ENCODE data around the gene VWA3B.
"Not testable (repeated sequence)": the region's sequence is repeated elsewhere in the genome, so short reads cannot be mapped to it uniquely, and the experiment has no call there.

VWA3B gene

GRCh38 chr2:98087447-98088020 lies 567 bp downstream of the VWA3B start:
- DNase-seq: no peak

GRCh38 chr2:98088261-98088660 lies 1.3 kb downstream of the VWA3B start:
- DNase-seq: no peak

GRCh38 chr2:98089941-98090340 lies 3.0 kb downstream of the VWA3B start:
- DNase-seq: no peak

- no peak for DNase-seq
Observed at GRCh38 chr2:98090951-98091350, 4.0 kb downstream of the VWA3B start.

- DNase-seq: no peak
Observed at GRCh38 chr2:98091738-98092137, 4.8 kb downstream of the VWA3B start.

- DNase-seq: no peak
Observed at GRCh38 chr2:98093146-98093545, 6.2 kb downstream of the VWA3B start.

- DNase-seq: no peak
Observed at GRCh38 chr2:98093611-98094010, 6.6 kb downstream of the VWA3B start.

GRCh38 chr2:98099939-98100743 lies 13.2 kb downstream of the VWA3B start:
- no peak for DNase-seq

GRCh38 chr2:98102315-98102714 lies 15.3 kb downstream of the VWA3B start:
- DNase-seq: not testable (repeated sequence)

GRCh38 chr2:98102878-98103277 lies 15.9 kb downstream of the VWA3B start:
- DNase-seq: no peak

- DNase-seq: no peak
Observed at GRCh38 chr2:98108110-98108509, 21.1 kb downstream of the VWA3B start.

- DNase-seq: no peak
Observed at GRCh38 chr2:98110741-98111140, 23.8 kb downstream of the VWA3B start.

GRCh38 chr2:98114643-98115330 lies 27.8 kb downstream of the VWA3B start:
- DNase-seq: no peak

- no peak for DNase-seq
Observed at GRCh38 chr2:98118161-98118560, 31.2 kb downstream of the VWA3B start.

- DNase-seq: no peak
Observed at GRCh38 chr2:98118852-98119251, 31.9 kb downstream of the VWA3B start.

GRCh38 chr2:98121149-98121548 lies 34.2 kb downstream of the VWA3B start:
- DNase-seq: no peak

- no peak for DNase-seq
Observed at GRCh38 chr2:98122524-98122923, 35.6 kb downstream of the VWA3B start.

GRCh38 chr2:98123286-98123685 lies 36.3 kb downstream of the VWA3B start:
- no peak for DNase-seq

GRCh38 chr2:98126061-98126460 lies 39.1 kb downstream of the VWA3B start:
- no peak for DNase-seq

GRCh38 chr2:98127229-98127989 lies 40.4 kb downstream of the VWA3B start:
- no peak for DNase-seq

GRCh38 chr2:98128556-98129109 lies 41.7 kb downstream of the VWA3B start:
- DNase-seq: no peak

- DNase-seq: not testable (repeated sequence)
Observed at GRCh38 chr2:98130073-98130472, 43.1 kb downstream of the VWA3B start.

Data from activated T-cell treated with anti-CD3 and anti-CD28 coated beads, Interleukin-2, amount 50 U/mL, for 48 hours (primary cell).